Smooth muscle cell (in vitro differentiated cells): Measurements from ENCODE around the gene NEK7. TPM values are rescaled to one million over a fixed set of nuclear protein-coding genes. Genes with fewer than 3 reads are reported as not detected.

Experiments used
- DNase-seq: peaks from one replicate; lab custom pipeline; 2025; ENCODE audit not compliant: unreplicated experiment; lab: John Stamatoyannopoulos, UW
- H2AFZ ChIP-seq: fragments of 200-600 bp; sonication (generic); 2 replicates; pipeline ENCODE4 v1.6.0; 2016; ENCODE audit warnings: antibody characterized with exemption, low read depth, mild to moderate bottlenecking
- H3F3A ChIP-seq: fragments of 200-600 bp; sonication (generic); 2 replicates; pipeline ENCODE4 v1.6.0; 2017; ENCODE audit warnings: antibody characterized with exemption, low read depth
- H3K27ac ChIP-seq: fragments of 200-600 bp; sonication (generic); 2 replicates; pipeline ENCODE4 v1.5.1; 2016; ENCODE audit warnings: low read depth, mild to moderate bottlenecking
- H3K27me3 ChIP-seq: fragments of 200-600 bp; sonication (generic); 2 replicates; pipeline ENCODE4 v1.6.1; 2016; ENCODE audit warnings: low read depth, mild to moderate bottlenecking
- H3K36me3 ChIP-seq: fragments of 200-600 bp; sonication (generic); 2 replicates; pipeline ENCODE4 v1.5.1; 2016; ENCODE audit warnings: low read depth
- H3K4me1 ChIP-seq: fragments of 200-600 bp; sonication (generic); 2 replicates; pipeline ENCODE4 v1.5.1; 2016; ENCODE audit warnings: low read depth
- H3K4me2 ChIP-seq: fragments of 200-600 bp; sonication (generic); 2 replicates; pipeline ENCODE4 v1.6.0; 2016; ENCODE audit warnings: mild to moderate bottlenecking
- H3K4me3 ChIP-seq: fragments of 200-600 bp; sonication (generic); 2 replicates; pipeline ENCODE4 v1.5.1; 2016; ENCODE audit warnings: mild to moderate bottlenecking
- H3K79me2 ChIP-seq: fragments of 200-600 bp; sonication (generic); 2 replicates; pipeline ENCODE4 v1.6.0; 2016; ENCODE audit warnings: low read depth, mild to moderate bottlenecking
- H3K9ac ChIP-seq: fragments of 200-600 bp; sonication (generic); 2 replicates; pipeline ENCODE4 v1.6.0; 2016; ENCODE audit warnings: low read depth
- H3K9me3 ChIP-seq: fragments of 200-600 bp; sonication (generic); replicated peaks from 2 replicates; pipeline ENCODE4 v1.5.1; 2016; ENCODE audit warnings: low read depth
- H4K20me1 ChIP-seq: fragments of 200-600 bp; sonication (generic); 2 replicates; pipeline ENCODE4 v1.6.0; 2016; ENCODE audit warnings: low read depth
- WGBS: methylation state at CpG from one replicate; pipeline ENCODE4 v1.1.7; 2016; ENCODE audit warnings: low lambda C conversion rate; 5-methylcytosine and 5-hydroxymethylcytosine counted together
- polyA plus RNA-seq: library from polyadenylated mRNA; unstranded; fragments of >200 nt; fragmentation: Nextera tagmentation; extraction: Ambion mirVana; gene quantifications from 2 replicates; pipeline ENCODE4 v1.2.1, GENCODE V29; 2016
- total RNA-seq: library from RNA; depleted of rRNA; stranded (reverse); fragments of >200 nt; gene quantifications from 2 replicates; pipeline ENCODE4 v1.2.3, GENCODE V29; 2014
- TF ChIP-seq, protein P1 (sequence below): fragments of 200-600 bp; sonication (generic); IDR thresholded peaks from 2 replicates; pipeline ENCODE4 v1.5.1; 2017; ENCODE audit warnings: borderline replicate concordance, mild to moderate bottlenecking, antibody characterized with exemption; ENCODE audit not compliant: insufficient read depth, poor library complexity, severe bottlenecking

The NEK7 gene
- total RNA-seq (141 and 148 TPM in 2 replicates), polyA plus RNA-seq (26.1 and 33.7 TPM in 2 replicates)

DNA sequence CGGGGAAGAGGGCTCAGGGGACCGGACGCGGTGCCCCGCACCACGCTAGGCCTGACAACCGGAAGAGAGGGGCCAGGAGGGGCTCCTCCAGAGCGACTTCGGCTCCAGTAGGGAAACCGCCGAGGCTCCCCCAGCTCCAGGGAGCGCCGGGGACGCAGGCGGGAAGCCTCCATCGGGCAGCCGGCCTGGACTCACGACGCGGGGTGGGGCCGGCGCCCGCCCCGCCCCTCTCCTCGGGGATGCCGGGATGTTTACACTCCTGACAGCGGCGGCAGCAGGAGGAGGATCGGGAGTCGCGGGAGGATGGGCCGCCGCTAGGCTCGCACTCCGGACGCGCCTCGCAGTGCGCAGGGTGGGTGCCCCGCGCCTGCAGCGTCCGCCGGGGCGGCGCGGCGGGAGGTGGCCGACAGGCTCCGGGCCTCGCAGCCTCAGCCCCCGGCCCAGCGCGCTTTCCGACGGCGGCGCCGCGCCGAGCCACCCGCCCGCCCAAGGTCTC, at the start of gene NEK7:
NEK7 (plus strand) TSS at position 254 of the 496 bp plus-strand sequence. CDS start 75,583 bp downstream, outside the sequence.
- H3K9me3 ChIP-seq: no peaks in the 10 kb centered on the region
- TF ChIP-seq, protein P1, sequence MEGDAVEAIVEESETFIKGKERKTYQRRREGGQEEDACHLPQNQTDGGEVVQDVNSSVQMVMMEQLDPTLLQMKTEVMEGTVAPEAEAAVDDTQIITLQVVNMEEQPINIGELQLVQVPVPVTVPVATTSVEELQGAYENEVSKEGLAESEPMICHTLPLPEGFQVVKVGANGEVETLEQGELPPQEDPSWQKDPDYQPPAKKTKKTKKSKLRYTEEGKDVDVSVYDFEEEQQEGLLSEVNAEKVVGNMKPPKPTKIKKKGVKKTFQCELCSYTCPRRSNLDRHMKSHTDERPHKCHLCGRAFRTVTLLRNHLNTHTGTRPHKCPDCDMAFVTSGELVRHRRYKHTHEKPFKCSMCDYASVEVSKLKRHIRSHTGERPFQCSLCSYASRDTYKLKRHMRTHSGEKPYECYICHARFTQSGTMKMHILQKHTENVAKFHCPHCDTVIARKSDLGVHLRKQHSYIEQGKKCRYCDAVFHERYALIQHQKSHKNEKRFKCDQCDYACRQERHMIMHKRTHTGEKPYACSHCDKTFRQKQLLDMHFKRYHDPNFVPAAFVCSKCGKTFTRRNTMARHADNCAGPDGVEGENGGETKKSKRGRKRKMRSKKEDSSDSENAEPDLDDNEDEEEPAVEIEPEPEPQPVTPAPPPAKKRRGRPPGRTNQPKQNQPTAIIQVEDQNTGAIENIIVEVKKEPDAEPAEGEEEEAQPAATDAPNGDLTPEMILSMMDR: no peak
- peak within 1 kb of the TSS; percentile 84 for H3K4me2 ChIP-seq
- H3K27me3 ChIP-seq: no peaks in the 10 kb centered on the region
- H2AFZ ChIP-seq: peak within 1 kb of the TSS; percentile 92
- peak; percentile 49 for DNase-seq
- whole genome bisulfite sequencing: under 1% methylated on average over 47 of the region's 63 CpGs
- peaks cover 17% of the 10 kb centered on the region for H3K4me1 ChIP-seq
- no peaks in the 10 kb centered on the region for H3K36me3 ChIP-seq
- peaks cover 7% of the 10 kb centered on the region for H4K20me1 ChIP-seq
- peaks cover 14% of the 10 kb centered on the region for H3F3A ChIP-seq
- H3K9ac ChIP-seq: peak within 1 kb of the TSS; percentile 70
- H3K4me3 ChIP-seq: peak within 1 kb of the TSS; percentile 92
- peak within 1 kb of the TSS; percentile 90 for H3K27ac ChIP-seq
- H3K79me2 ChIP-seq: peaks cover 34% of the 10 kb centered on the region

DNA sequence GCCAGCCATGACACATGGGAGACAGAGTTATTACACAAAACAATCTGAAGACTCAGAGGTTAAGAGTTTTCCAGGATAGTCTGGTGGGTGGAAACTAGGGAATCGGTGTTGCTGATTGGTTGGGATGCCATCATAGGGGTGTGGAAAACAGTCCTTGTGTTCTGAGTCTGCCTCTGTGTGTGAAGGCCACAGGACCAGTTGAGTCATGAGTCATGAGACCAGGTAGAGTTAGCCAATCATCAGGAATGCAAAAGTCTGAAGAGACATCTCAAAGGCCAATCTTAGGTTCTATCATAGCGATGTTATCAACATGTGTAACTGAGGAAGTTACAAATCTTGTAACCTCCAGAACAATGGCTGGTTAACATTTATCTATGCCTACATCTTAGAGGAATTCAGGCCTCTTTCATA, 49.7 kb upstream of the NEK7 start:
- no peak overlapping the region for H3K4me2 ChIP-seq
- DNase-seq: no peak
- TF ChIP-seq, protein P1: no peak
- no peak overlapping the region for H3K9ac ChIP-seq
- H2AFZ ChIP-seq: peak overlapping the region; percentile 9
- no peaks in the 10 kb centered on the region for H3K36me3 ChIP-seq
- peak overlapping the region; percentile 52 for H3K27ac ChIP-seq
- H3K4me3 ChIP-seq: no peak overlapping the region
- no peaks in the 10 kb centered on the region for H3K9me3 ChIP-seq
- no peaks in the 10 kb centered on the region for H3K27me3 ChIP-seq
- 88% methylated on average over 2 of the region's 2 CpGs for WGBS
- no peaks in the 10 kb centered on the region for H3F3A ChIP-seq
- H3K4me1 ChIP-seq: peaks cover 6% of the 10 kb centered on the region
- no peaks in the 10 kb centered on the region for H3K79me2 ChIP-seq
- H4K20me1 ChIP-seq: no peaks in the 10 kb centered on the region

DNA sequence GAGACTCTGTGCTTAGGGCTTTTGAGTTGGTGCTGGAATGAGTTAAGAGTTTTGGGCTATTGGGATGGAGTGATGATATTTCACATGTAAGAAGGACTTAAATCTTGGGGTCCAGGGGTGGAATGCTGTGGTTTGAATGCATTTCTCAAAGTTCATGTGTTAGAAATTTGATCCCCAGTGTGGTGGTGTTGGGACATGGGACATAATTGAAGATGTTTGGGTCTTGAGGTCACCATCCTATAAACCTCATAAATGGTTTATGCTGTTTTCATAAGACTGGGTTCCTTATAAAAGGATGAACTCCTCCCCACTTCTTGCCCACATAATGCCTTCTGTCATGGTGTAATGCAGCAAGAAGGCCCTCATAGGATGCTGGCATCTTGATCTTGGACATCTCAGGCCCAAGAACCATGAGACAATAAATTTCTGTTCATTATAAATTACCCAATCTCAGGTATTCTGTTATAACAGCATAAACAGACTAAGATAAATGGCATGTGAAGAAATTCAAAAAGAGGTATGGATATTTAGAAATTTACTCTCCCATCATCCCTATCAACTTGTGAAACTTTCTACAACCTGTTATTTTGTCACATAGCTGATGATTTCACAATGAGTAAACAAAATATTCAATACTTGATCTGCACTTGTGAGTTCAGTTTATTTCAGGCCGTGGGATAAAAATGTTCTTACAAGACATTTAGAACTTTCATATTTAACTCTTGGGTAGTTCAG, 48.0 kb upstream of the NEK7 start:
- 83% methylated on average over 1 of the region's 1 CpG for WGBS
- H3K27ac ChIP-seq: no peak overlapping the region
- H3K4me3 ChIP-seq: no peak overlapping the region
- H3K4me1 ChIP-seq: no peaks in the 10 kb centered on the region
- H3K9me3 ChIP-seq: no peaks in the 10 kb centered on the region
- no peak overlapping the region for H3K4me2 ChIP-seq
- no peaks in the 10 kb centered on the region for H3F3A ChIP-seq
- H4K20me1 ChIP-seq: no peaks in the 10 kb centered on the region
- no peaks in the 10 kb centered on the region for H3K27me3 ChIP-seq
- no peak overlapping the region for H3K9ac ChIP-seq
- no peaks in the 10 kb centered on the region for H3K79me2 ChIP-seq
- TF ChIP-seq, protein P1: no peak
- no peak overlapping the region for H2AFZ ChIP-seq
- no peak for DNase-seq
- H3K36me3 ChIP-seq: no peaks in the 10 kb centered on the region

DNA sequence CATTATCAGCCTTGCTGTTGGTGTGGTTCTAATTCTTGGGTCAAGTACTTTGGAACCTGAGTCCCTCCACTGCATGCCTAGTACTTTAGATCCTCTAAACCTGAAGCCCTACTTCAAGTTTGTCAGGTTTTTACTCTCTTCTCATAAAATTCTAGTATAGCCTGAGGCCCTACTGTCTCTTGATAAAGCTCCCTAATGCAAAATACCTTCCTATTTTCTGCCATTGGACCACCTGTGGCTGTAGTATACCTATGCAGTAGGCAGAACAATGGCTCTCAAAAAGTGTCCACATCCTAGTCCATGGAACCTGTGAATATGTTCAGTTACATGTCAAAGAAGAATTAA, 47.5 kb upstream of the NEK7 start:
- TF ChIP-seq, protein P1: no peak
- H2AFZ ChIP-seq: no peak overlapping the region
- no peak overlapping the region for H3K27ac ChIP-seq
- H3K36me3 ChIP-seq: no peaks in the 10 kb centered on the region
- H3K4me3 ChIP-seq: no peak overlapping the region
- no peaks in the 10 kb centered on the region for H3K79me2 ChIP-seq
- H4K20me1 ChIP-seq: no peaks in the 10 kb centered on the region
- no peak overlapping the region for H3K4me2 ChIP-seq
- no peak for DNase-seq
- no peak overlapping the region for H3K9ac ChIP-seq
- no peaks in the 10 kb centered on the region for H3K27me3 ChIP-seq
- H3K9me3 ChIP-seq: no peaks in the 10 kb centered on the region
- no peaks in the 10 kb centered on the region for H3K4me1 ChIP-seq
- no peaks in the 10 kb centered on the region for H3F3A ChIP-seq
